WERI-Rb-1 (cell line): Measurements from ENCODE around the gene TUG1.

Experiments used
- DNase-seq: peaks from one replicate; pipeline ENCODE4 v3.0.0-alpha.2; 2020
- H3K27ac ChIP-seq: fragments of 250-450 bp; sonication (Bioruptor Pico); 2 replicates; pipeline ENCODE4 v1.5.1; 2020; ENCODE audit warnings: mild to moderate bottlenecking, moderate library complexity
- H3K27me3 ChIP-seq: fragments of 250-450 bp; sonication (Bioruptor Pico); 2 replicates; pipeline ENCODE4 v1.5.1; 2021; ENCODE audit warnings: mild to moderate bottlenecking, low read depth, moderate library complexity; ENCODE audit not compliant: insufficient read depth, severe bottlenecking
- H3K36me3 ChIP-seq: fragments of 250-450 bp; sonication (Bioruptor Pico); 2 replicates; pipeline ENCODE4 v1.5.1; 2020; ENCODE audit warnings: mild to moderate bottlenecking, moderate library complexity
- H3K4me3 ChIP-seq: 2 replicates; pipeline ENCODE4 v1.5.1; 2011; ENCODE audit warnings: low read depth, mild to moderate bottlenecking, control low read depth, low read length
- H3K9me3 ChIP-seq: fragments of 250-450 bp; sonication (Bioruptor Pico); 2 replicates; pipeline ENCODE4 v1.5.1; 2021; ENCODE audit warnings: mild to moderate bottlenecking, moderate library complexity; ENCODE audit not compliant: severe bottlenecking
- CTCF ChIP-seq: IDR thresholded peaks from 2 replicates; pipeline ENCODE4 v1.5.1; 2011; ENCODE audit warnings: low read depth, mild to moderate bottlenecking, control low read depth, inconsistent platforms, low read length

Gene TUG1

GRCh38 chr22:30992565-30992964 is 23.5 kb downstream of the TUG1 start:
- no peak for TF ChIP-seq CTCF
- H3K4me3 ChIP-seq, result no peak overlapping the region
- H3K9me3 ChIP-seq, result no peaks in the 10 kb centered on the region
- no peak for DNase-seq
- H3K27ac ChIP-seq, result no peak overlapping the region
- no peaks in the 10 kb centered on the region for H3K27me3 ChIP-seq
- no peaks in the 10 kb centered on the region for H3K36me3 ChIP-seq

- Histone ChIP-seq H3K9me3 (no peaks in the 10 kb centered on the region), H3K27me3 (no peaks in the 10 kb centered on the region), H3K4me3 (no peak overlapping the region), H3K27ac (no peak overlapping the region), H3K36me3 (no peaks in the 10 kb centered on the region)
- no peak for DNase-seq
- no peak for TF ChIP-seq CTCF
Observed at GRCh38 chr22:30994960-30995359, 25.9 kb downstream of the TUG1 start.

- Histone ChIP-seq H3K36me3 (no peaks in the 10 kb centered on the region), H3K27me3 (no peaks in the 10 kb centered on the region), H3K9me3 (no peaks in the 10 kb centered on the region), H3K4me3 (no peak overlapping the region), H3K27ac (no peak overlapping the region)
- no peak for TF ChIP-seq CTCF
- no peak for DNase-seq
Observed at GRCh38 chr22:30996462-30996861, 27.4 kb downstream of the TUG1 start.

- Histone ChIP-seq H3K36me3 (no peaks in the 10 kb centered on the region), H3K9me3 (no peaks in the 10 kb centered on the region), H3K27me3 (no peaks in the 10 kb centered on the region), H3K4me3 (no peak overlapping the region), H3K27ac (no peak overlapping the region)
- DNase-seq, result no peak
- no peak for TF ChIP-seq CTCF
Observed at GRCh38 chr22:30998329-30998728, 29.3 kb downstream of the TUG1 start.

- TF ChIP-seq CTCF, result no peak
- peaks cover 2% of the 10 kb centered on the region for H3K9me3 ChIP-seq
- DNase-seq, result no peak
- H3K27ac ChIP-seq, result no peak overlapping the region
- H3K36me3 ChIP-seq, result no peaks in the 10 kb centered on the region
- H3K4me3 ChIP-seq, result no peak overlapping the region
- H3K27me3 ChIP-seq, result no peaks in the 10 kb centered on the region
Observed at GRCh38 chr22:31001124-31001770, 32.2 kb downstream of the TUG1 start.

- no peaks in the 10 kb centered on the region for H3K27me3 ChIP-seq
- no peaks in the 10 kb centered on the region for H3K36me3 ChIP-seq
- H3K4me3 ChIP-seq, result no peak overlapping the region
- no peak overlapping the region for H3K27ac ChIP-seq
- TF ChIP-seq CTCF, result no peak
- peaks cover 5% of the 10 kb centered on the region for H3K9me3 ChIP-seq
- no peak for DNase-seq
Observed at GRCh38 chr22:31005535-31005934, 36.5 kb downstream of the TUG1 start.
